AG10803 (cell line): Measurements from ENCODE around the gene TCERG1L.

Experiments
- DNase-seq: peaks from one replicate; pipeline ENCODE4 v3.0.0; 2010; ENCODE audit warnings: low read depth
- H3K4me3 ChIP-seq: 2 replicates; pipeline ENCODE4 v1.5.1; 2011; ENCODE audit warnings: mild to moderate bottlenecking, low read length, control low read depth
- TF ChIP-seq, protein P1 (sequence below): conservative IDR thresholded peaks from 2 replicates; pipeline ENCODE4 v1.5.1; 2011; ENCODE audit warnings: mild to moderate bottlenecking, low read length, control low read depth, inconsistent platforms

The TCERG1L gene

DNA sequence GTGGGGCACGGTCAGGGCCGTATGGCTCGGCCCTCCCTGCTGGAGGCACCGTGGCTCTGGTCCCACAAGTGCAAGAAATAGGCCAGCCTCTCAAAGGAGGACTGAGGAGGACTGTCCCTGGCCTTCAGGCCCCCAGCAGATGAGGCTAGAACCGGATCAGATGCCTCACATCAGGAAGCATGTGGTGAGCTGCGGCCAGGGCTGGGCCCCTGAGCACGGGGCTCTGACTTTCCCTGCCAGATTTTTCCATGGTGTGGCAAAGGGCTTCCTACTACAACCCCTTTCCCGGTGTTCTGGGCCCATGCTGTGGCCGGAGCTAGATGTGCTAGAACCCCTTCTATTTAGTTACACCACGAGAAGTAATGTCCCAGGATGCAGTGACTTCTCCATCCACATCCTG, 100.4 kb downstream of the TCERG1L start:
- TF ChIP-seq, protein P1, sequence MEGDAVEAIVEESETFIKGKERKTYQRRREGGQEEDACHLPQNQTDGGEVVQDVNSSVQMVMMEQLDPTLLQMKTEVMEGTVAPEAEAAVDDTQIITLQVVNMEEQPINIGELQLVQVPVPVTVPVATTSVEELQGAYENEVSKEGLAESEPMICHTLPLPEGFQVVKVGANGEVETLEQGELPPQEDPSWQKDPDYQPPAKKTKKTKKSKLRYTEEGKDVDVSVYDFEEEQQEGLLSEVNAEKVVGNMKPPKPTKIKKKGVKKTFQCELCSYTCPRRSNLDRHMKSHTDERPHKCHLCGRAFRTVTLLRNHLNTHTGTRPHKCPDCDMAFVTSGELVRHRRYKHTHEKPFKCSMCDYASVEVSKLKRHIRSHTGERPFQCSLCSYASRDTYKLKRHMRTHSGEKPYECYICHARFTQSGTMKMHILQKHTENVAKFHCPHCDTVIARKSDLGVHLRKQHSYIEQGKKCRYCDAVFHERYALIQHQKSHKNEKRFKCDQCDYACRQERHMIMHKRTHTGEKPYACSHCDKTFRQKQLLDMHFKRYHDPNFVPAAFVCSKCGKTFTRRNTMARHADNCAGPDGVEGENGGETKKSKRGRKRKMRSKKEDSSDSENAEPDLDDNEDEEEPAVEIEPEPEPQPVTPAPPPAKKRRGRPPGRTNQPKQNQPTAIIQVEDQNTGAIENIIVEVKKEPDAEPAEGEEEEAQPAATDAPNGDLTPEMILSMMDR, result no peak
- H3K4me3 ChIP-seq, result no peak overlapping the region
- no peak for DNase-seq

DNA sequence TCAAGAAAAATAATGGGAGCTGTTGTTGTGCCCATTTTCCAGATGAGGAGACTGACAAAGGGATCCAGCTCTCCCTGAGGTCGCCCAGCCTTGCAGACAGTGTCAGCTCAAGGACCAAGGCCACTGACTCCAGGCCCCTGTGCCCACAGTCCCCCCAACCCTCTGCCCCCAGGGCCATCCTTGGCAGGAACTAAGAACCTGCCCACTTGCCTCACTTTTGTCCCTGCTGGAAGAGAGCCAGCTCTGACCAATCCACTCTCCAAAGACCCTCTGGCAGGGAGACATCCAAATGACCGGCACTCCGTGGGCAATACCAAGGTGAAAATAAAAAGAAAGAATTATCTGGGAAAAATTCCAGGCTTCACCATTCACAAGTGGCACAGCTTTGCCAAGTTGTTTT, 101.3 kb downstream of the TCERG1L start:
- TF ChIP-seq, protein P1, result no peak
- H3K4me3 ChIP-seq, result no peak overlapping the region
- DNase-seq, result no peak

DNA sequence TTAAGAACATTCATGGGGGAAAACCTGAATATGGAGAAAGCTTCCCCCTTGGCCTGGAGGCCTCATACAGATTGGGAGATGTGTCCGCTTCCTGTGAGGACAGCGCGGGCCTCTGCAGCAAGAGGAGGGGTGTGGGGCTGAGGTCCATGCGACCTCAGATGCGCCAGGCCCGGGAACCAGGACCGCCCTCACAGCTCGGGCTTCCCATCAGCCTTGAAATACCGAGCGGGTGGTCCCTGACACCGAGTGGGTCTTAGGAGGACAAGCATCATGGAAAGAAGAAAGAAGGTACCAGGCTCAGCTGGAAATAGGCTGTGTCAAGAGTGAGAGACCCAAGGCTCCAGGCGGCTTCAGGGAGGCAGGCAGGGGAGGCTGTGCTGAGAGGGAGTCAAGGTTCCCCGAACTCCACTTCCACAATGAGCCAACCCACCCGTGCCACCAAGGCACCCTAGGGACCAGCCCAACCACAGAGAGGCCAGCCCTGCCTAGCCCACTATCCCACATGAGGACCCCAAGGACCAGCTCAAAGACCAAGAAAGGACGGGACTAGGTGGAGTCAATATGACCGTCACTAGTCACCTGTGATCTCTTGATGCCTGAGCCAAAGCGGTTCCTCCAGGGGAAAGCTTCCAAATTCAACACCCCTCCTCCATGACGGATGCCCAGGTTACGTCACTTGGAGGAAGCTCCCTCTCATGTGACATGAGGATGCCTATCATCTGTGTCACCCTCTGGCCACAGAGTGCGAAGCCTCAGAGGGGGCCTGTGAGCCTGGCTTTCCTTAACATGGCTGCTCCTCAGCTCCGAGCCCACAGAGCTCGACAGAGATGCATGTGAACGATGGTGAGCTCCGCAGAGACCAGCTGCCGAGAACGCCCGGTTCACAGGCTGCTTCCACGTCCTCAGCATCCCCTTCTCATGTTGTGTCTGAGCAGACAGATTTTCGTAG, 103.7 kb downstream of the TCERG1L start:
- no peak for DNase-seq
- TF ChIP-seq, protein P1, result no peak
- H3K4me3 ChIP-seq, result no peak overlapping the region

DNA sequence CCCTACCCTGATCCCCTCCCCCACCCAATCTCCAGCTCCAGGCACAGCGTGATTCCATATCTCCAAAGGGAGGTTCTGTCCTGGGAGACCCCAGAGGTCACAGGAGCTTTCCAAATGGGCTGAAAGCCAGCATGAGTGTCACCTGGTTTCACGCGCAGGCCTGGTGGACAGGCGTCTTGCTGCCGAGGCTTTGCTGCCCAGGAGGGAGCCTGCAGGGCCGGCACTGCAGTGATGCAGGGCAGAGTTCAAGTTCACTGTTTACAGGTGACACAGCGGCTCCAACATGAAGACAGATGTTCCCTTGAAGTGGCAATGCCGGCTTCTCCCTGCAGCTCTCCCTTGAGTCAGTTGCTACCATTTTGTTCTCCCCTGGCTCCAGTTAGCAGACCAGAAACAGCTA, 104.3 kb downstream of the TCERG1L start:
- TF ChIP-seq, protein P1, result no peak
- no peak overlapping the region for H3K4me3 ChIP-seq

DNA sequence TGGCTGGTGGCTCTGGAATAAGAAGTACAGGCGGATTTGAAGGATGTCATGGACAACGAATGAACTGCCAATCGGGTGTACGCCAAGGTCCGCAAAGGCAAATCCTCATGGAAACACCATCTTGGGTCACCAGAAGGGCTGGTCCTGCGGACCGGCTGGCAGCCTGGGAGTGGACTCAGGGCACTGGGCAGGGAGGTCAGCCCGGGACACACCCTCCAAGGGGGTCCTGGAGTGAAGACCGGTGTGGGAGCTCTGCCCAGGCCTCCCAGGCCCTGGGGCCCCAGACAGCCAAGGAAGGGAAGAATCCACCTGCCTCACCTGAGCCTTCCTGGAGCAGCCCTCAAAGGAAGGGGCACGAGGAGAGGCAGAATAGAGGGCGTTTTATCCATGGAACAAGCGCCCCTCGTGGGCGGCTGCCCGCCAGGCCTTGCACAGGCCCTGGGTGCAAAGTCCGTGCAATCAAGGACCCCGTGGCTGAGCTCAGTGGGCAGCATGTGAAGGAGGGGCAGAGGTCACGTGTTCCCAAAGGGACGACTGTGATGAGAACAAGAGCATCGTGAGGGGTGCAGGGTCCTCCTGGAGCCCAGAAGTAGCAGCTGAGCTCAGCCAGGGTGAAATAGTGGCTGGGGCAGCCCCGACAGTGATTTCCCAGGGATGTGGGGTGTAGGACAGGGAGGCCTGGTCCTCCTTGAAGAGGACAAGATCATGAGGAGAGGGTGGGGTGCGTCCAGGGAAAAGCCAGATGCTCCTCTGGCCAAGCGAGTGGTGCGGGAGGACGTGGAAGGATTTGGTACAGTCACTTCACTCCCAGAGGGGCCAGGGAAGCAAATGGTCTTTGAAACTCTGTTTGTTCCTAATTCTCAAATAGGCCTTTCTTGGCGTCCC, 105.2 kb downstream of the TCERG1L start:
- no peak overlapping the region for H3K4me3 ChIP-seq
- DNase-seq, result no peak
- TF ChIP-seq, protein P1, result no peak

More for the DNA sequence above, 104.3 kb downstream of the TCERG1L start:
- DNase-seq, result no peak

DNA sequence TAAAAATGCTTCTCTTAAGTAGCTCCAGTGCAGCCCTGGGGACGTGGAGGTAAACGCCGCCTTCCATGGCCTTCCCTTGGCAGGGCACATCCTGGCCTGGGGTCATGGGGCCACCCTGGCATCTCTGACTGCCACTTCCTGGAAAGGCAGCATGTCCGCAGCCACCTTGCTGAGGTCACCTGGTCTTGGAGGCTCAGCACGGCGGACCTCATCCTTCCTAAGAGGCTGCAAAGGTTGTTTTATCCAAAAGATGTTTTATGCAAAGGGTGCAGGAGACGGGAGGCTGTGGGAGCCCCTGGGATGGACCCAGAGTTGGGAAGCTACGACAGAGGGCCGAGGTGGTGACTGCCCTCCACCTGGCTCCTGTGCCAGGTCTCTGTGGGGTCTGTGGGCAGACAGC, 106.0 kb downstream of the TCERG1L start:
- no peak overlapping the region for H3K4me3 ChIP-seq
- no peak for DNase-seq
- TF ChIP-seq, protein P1, result no peak
